ENCODE data around the gene NHEJ1.

NHEJ1 gene

DNA sequence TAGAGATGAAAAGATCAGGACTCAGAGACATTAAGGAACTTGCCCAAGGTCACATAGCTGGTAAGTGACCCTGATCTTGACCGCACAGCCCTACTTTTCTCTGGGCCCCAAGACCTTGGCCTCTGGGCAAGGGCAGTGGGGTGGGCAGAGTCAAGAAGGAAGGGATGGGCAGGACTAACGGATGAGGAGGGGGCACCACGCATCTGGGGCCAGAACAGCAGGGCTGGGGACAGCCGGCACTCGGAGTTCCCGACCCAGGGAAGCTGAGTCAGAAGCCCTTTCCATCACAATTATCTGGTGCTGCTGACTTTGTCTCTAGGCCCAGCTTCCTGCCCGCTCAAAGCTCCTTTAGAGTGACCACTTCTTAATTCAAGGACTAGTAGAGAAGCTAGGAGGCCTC is 133.7 kb downstream of the NHEJ1 start:
- no peak for DNase-seq

DNA sequence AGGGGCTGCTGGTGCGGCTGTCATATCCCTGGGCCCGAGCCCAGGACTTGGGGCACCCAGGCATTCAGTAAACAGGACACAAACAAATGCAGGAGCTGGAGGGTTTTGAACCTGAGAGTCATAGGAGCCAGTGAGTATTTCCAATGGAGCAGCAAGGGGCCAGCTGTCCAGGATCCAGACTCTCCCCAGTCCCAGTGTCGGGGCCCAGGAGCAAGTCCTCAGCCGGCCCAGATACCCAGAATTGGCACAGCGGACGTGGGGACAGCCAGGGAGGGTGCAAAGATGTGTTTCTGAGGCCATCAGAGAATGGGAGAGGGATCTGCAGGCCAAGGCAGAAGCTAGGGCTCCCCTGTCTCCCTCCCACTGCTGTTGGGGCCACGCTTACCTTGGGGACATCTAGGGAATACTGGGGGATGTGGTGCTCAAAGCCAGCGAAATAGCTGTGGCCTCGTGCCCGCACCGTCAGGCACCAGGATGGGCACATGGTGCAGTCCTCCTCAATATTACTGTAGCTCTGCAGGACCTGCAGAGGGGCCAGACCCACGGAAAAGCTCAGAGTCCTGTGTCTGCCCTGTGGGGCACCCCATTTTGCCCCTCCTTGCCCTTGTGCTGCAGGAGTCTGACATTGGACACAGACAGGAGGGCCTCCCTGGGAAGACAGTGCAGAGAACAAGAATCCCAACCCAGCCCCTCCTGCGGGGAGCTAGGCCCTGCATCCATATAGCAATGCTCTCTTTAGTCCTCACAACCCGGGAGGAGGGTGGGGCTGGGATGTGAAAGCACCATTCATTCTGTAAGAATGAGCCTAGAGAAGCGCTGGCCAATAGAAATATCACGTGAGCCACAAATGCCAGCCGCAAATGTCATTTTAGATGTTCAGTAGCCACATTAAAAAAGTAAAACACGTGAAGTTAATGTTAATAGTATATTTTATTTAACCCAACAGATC is 134.7 kb downstream of the NHEJ1 start:
- no peak for DNase-seq
